ENCODE data around the gene CCNL1.

- TF ChIP-seq TAF1 (IDR thresholded peaks at IDR 0.05; ENCODE audit: borderline replicate concordance, insufficient read depth, low read length) (no peak), POLR2AphosphoS5 (IDR thresholded peaks at IDR 0.05; ENCODE audit: low read depth, low read length) (no peak), SIN3A (IDR thresholded peaks at IDR 0.05; ENCODE audit: borderline replicate concordance, insufficient read depth, low read length) (no peak)
Observed at GRCh38 chr3:157156837-157157635, 2.9 kb downstream of the CCNL1 start.
